Kidney glomerular epithelial cell (primary cell): ENCODE results near the gene FUT4.
"Not testable (repeated sequence)": the region's sequence is repeated elsewhere in the genome, so short reads cannot be mapped to it uniquely, and the experiment has no call there.

Experiments used
- DNase-seq: peaks from one replicate; lab custom pipeline; 2025; lab: John Stamatoyannopoulos, UW

The FUT4 gene, protein sequence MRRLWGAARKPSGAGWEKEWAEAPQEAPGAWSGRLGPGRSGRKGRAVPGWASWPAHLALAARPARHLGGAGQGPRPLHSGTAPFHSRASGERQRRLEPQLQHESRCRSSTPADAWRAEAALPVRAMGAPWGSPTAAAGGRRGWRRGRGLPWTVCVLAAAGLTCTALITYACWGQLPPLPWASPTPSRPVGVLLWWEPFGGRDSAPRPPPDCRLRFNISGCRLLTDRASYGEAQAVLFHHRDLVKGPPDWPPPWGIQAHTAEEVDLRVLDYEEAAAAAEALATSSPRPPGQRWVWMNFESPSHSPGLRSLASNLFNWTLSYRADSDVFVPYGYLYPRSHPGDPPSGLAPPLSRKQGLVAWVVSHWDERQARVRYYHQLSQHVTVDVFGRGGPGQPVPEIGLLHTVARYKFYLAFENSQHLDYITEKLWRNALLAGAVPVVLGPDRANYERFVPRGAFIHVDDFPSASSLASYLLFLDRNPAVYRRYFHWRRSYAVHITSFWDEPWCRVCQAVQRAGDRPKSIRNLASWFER

DNA sequence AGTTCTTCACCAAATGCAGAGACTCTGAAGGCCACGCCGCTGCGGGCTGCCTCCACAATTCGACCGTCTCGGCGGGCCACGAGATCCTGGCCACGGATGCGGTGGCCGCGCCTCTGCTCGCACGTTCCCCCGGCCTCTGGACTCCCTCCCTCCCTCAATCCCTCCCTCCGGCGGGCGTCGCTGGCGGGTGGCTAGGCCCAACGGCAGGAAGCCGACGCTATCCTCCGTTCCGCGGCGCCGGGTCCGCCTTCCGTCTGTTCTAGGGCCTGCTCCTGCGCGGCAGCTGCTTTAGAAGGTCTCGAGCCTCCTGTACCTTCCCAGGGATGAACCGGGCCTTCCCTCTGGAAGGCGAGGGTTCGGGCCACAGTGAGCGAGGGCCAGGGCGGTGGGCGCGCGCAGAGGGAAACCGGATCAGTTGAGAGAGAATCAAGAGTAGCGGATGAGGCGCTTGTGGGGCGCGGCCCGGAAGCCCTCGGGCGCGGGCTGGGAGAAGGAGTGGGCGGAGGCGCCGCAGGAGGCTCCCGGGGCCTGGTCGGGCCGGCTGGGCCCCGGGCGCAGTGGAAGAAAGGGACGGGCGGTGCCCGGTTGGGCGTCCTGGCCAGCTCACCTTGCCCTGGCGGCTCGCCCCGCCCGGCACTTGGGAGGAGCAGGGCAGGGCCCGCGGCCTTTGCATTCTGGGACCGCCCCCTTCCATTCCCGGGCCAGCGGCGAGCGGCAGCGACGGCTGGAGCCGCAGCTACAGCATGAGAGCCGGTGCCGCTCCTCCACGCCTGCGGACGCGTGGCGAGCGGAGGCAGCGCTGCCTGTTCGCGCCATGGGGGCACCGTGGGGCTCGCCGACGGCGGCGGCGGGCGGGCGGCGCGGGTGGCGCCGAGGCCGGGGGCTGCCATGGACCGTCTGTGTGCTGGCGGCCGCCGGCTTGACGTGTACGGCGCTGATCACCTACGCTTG, at the start of gene FUT4:
TSS of gene FUT4 (plus strand) at position 227 of the 951 bp plus-strand sequence. CDS start at position 440, 213 bp downstream.
- peak; percentile 69 for DNase-seq

DNA sequence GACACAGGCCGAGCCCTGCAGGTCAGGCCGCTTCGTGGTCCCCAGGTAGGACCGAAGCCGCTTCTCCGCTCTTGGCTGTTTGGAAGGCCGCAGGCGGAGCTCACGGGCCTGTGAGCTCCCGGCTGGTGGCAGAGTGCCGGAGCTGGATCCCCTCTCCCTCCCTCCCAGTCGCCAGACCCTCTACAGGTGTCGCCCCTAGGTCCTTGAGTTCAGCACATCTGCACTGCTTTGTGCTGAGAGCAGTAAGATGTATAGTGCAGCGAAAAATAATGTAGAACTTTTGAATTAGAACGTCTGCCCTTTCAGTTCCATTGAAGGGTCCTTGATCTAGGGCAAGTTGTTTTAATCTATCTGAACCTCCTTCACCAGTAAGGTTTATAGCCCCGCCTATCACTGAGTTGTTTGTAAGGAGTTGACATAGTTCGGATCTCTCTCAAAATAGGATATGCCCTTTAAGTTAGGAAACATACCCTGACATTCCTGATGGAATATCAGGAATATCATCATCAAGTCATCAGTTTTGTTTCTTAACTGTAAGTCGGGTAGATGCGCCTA, 49.5 kb upstream of the FUT4 start:
- peak; percentile 60 for DNase-seq

DNA sequence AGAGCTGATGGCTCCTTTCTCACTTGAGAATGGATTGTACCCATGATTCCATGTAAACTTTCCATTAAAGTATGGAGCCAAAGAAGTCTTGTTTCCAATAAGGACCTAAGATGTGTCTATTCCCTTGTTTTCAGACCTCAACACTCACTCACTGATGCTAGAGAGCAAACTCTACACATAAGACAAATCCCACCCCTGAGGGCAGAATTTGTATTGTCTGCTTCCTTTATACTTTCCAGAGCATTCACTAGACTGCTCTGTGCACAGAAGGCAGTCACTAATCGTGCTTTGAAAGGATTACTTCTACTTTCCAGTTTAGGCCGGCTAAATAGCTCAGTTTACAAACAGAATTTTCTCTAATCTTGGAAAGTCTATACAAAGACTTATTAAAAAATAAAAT, 43.5 kb upstream of the FUT4 start:
- no peak for DNase-seq

DNA sequence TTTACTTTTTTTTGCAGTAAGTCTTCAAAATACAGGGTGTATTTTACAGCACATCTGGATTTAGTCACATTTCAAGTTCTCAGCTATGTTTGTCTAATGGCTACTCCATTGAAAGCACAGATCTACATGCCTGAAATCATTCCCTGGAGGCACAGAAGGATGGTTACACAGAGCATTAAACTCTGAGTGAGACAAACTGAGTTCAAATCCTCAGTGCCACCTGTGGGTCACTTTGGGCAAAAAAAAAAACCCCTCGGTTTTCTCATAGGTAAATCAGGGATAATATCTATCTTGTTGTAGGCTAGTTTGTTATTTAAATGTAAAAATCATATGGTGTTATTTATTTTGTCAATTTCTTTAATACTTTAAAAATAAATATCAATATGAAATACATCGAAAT, 42.2 kb upstream of the FUT4 start:
- no peak for DNase-seq

DNA sequence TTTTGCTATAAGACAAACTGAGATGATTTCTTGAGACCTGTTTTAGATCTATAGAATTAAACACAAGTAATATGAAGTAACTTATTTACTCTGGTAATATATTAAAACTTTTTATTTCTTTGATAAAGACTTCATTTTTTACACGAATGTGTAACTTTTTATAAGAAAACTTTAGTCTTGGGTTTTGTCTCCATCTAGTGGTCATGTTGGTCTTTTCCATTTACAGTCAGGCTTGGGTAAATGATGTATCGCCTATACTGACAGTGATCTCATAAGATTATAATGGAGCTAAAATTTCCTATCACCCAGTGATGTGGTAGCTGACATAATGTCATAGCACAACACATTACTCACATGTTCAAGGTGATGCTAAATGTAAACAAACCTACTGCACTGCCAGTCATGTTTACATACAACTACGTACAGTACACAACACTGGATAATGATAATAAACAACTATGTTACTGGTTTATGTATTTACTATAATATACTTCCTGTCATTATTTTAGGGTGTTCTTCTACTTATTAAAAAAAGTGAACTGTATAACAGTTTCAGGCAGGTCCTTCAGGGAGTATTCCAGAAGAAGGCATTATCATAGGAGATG, 38.9 kb upstream of the FUT4 start:
- DNase-seq, result peak; percentile 32

DNA sequence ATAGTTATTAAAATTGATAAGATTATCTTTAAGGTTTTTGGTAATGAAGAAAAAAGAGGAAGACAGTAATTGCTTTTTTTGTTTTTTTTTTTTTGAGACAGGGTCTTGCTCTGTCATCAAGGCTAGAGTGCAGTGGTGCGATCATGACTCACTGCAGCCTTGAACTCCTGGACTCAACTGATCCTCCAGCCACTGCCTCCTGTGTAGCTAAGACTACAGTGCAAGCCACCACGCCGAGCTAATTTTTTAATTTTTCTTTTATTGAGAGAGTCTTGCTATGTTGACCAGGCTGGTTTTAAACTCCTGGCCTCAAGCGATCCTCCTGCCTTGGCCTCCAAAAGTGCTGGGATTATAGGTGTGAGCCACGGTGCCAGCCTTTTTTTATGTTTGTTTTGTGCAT, 37.2 kb upstream of the FUT4 start:
- DNase-seq, result not testable (repeated sequence)

DNA sequence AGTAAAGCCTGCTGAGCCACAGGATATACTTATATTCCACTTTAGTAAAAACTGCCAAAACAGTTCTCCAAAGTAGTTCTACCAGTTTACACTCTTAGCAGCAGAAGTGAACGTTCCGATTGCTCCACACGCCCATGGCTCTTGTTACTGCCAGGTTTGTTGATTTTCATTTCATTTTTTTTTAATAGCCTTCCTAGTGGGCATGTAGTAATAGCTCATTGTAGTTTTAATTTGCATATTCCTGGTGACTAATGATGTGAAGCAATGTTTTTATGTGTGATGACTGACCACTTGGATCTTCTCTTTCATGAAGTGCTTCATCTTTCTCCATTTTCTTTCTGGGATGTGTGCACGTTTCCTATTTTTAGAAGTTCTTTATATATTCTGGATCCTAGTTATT, 36.2 kb upstream of the FUT4 start:
- DNase-seq, result no peak

DNA sequence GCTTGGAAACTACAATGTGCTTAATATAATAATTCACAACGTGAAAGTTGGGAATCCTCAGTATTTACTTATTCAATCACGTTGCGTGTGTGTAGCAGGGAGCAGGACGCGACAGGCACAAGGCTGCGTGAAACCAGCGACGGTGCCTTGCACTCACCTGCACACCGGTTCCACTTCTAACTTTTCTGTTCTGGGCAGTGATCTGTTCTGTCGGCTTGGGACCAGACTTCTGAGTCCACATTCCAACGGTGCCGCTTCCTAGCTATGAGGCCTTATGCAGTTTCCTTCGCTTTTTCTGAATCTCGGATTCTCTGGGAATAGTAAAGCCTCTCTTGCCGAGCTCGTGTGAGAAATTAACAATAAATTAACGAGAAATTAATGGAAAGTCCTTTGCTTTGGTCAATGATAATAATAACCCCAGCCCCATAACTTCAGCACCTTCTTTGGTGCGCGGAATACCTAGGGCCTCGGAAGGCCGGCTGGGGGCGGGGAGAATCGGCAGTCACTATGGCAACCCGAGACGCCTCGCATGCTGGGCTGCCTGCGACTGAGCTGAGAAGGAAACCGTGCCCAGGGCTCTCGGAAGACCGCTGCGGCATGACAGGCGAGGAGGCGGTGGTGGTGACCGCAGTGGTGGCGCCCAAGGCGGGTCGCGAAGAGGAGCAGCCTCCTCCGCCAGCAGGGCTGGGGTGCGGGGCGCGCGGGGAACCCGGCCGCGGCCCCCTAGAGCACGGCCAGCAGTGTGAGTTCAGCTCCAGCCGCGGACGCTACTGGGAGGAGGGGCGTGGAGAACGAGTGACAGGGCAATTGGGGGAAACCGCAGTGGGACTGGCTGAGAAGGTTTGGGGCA, 31.6 kb upstream of the FUT4 start, which contains the start of gene C11orf97:
TSS of gene C11orf97 (plus strand) at position 530 of the 850 bp plus-strand sequence. CDS start at position 598, 68 bp downstream.
- DNase-seq, result peak; percentile 15

DNA sequence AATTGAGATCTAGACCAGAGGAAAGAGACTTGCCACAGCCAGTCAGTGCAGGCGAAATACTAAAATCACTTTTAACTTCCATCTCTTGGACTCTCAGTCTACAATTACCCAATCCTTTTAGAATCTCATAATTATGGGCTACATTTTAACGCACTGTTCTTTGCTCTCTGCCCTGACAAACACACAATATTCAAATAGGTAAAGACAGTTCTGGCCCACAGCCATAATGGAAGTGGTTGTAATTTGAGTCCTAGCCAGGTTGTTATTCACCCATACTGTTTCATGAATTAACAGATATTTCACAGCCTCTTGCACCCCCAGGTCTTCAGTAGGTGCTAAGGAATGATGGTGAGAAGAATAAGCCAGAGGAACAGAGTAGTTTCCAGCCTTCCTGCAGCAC, 30.6 kb upstream of the FUT4 start:
- DNase-seq, result no peak

DNA sequence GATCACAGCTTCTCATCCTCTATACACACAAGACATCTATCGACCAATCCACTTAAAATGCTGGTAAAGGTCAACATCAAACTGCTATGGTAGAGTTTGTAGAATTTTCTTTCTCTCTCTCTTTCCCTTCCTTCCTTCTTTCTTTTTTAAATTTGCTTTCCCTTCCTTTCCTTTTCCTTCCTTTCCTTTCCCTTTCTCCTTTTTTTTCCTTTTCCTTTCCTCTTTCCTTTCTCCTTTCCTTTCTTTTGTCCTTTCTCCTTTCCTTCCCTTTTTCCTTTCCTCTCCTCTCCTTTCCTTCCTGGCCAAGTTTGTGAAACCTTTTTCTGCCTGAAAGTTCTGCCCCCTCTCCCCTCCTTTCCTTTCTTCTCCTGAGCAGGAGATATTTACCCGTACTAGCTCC, 28.3 kb upstream of the FUT4 start:
- DNase-seq, result no peak

DNA sequence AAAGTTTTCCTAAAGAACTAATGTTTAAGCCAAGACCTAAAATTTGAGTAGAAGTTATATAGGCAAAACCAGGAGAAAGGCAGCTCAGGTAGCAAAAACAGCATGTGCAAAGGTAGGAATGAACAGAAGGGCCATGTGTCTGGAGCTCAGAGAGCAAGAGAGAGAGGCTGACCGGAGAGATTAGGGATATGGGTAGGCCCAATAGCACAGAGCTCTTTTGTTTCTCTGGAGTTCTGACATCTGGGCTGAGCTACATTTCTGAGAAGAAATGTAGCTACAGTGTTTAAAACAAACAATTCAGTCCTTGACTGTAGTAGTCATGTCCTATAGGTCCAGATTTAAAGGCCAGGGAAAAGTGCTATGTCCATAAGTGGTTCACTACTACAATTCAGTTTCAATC, 27.0 kb upstream of the FUT4 start:
- no peak for DNase-seq

DNA sequence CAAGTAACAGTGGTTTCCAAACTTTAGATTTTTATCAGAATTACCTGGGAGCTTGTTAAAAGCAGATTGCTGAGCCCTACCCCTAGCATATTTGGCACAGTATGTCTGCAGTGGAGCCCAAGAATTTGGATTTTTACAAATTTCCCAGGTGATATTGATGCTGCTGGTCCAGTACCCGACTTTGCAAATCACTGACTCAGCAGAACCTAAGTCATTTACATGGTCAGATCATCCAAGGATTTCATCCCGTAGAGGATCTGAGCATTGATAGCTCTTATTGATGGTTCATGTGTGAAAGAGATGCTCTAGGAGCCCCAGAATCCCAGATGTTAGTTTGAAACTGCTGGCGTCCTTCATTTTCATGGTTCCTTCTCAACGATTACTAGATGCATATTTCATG, 25.4 kb upstream of the FUT4 start:
- DNase-seq, result no peak

DNA sequence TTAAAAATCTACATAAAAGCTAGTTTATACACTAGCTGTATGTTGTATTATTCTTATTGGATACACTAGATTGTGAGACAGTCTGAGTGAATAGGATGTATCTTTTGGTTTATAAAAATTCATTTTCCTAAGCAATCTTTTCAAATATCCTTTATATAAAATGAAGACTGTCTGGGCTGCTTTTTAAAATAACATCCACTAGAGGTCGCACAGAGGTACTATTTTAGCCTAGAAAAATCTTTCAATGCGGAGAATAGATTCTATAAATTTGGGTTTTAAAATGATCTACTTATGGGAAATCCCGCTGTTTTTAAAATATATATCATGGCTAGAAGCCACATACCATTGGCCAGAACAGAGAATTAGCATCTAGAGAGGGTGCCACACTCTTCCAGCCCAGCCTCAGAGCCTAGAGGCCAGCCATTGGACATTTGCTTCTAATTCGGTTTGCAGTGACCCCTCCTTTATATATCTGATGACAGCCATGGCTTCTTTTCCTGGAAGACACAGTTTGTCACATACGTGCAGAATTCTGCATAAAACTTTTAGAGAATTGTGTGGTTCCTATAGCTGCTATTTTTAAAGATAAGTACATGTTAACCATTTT, 24.1 kb upstream of the FUT4 start:
- peak; percentile 45 for DNase-seq

DNA sequence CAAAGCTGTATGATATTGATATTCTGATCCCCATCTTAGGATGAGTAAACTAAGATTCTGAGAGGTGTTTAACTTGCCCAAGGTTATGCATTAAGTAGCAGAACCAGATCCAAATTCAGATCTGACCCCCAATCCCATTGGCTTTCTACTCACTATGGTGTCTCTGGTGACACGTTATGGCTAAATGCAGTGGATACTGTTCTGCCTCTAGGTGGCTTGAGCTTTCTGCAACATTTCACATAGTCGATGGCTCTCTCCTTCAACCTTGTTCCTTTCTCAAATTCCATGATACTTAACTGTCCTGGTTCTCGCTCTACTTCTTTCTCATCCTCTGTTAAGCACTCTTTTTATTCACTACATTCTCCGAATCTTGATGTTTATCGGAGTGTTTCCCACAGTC, 22.0 kb upstream of the FUT4 start:
- DNase-seq, result no peak

DNA sequence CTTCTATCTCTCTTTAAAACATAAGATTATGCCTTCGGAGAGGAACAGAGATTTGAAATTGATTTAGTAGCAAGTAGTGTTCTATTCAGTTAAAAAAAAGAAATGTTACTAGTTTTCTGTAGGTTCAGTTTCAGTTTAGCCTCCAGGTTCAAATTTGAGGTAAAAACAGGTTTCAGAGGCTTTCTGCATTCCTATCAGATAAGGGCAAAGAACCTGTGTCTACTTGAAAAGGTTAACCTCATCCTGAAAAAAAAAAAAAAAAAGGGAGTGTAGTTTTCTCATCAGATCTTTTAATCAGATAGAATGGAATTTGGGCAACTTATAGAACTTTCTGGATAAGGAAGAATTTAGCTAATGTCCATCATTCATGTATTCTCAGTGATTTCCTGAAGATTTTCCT, 19.4 kb upstream of the FUT4 start:
- no peak for DNase-seq

DNA sequence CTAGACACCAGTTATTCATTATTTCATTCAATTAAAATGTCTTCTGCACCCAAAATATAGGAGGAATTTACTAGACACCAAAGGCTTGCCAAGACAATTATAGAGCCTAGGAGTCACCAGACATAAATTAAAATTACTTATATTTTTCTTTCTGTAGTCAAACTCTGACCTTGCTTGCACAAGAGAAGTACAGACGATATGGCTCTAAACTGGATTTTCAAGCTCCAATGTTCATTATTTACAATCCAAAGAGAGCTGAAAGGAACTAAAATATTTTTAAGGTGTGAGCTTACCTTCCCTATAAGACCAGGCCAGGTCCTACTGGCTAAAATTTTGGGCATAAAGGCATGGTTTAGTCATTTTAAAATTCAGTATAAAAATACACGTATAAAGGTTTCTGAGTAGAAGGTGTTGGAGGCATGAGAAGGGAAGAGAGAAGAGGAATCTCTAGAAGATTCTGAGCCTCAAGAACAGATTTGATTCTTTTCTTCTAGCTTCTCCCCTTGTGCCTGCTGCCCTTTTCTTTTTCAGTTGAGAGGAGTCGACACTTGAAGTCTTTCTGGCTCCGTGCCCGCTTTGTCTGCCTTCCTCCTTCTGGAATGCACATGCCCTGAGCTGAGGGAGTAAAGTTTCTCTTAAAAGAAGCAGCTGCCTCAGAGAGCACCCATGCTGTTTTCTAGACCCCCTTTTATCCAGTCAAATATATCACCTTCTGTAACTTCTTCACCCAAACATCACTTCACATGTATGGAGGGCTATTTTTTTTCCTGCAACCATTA, 18.0 kb upstream of the FUT4 start:
- DNase-seq, result peak; percentile 71

DNA sequence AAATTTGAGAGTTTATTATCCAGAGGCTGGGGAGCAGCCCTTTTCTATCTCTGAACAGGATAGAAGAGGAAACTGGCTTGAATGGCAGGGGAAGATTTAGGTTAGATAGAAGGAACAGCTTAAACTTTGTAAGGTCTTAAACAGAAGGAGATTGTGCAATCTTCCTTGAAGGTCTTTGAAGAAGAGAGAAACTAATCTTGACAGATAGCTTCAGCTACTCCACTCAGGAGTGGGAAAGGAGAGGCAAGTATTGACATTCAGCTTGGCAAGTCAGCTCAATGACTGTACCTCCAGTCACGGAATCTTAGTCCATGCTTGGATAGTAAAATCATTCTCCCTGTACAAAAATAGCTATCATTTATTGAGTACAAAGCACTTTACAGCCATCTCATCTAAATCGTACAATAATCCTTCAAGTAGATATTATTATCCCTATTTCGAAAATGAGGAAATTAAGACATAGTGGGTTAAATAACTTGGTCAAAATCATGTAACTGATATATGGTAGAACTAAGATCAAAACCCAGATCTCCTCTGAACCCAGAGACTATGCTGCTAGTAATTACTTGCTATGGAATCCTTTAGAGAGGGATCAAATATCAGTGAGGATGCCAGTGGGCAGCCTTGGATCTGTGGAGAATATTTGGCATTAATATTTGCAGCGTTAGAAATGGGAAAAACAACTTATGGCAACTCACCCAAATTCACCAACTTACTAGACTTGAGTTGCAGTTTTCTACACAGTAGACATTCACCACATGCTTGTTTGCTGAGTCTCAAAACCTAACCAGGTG, 16.9 kb upstream of the FUT4 start:
- DNase-seq, result no peak

DNA sequence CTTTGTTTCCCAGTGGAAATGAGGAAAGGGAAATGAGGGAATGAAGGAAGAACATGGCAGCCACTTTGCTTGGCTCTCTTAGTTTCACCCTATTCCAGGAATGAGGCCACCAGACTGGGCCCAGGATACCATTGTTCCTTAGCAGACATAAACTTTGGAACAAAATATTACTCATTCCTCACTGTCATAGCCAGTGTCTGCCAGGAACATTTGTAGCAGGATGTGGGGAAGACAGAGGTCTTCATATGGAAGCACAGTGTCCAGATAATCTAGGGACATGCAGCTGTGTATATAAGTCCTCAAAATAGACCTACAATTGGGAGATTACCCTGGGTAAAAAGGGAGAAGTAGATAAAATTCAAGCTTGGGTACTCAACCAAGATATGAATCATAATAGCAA, 15.2 kb upstream of the FUT4 start:
- no peak for DNase-seq

DNA sequence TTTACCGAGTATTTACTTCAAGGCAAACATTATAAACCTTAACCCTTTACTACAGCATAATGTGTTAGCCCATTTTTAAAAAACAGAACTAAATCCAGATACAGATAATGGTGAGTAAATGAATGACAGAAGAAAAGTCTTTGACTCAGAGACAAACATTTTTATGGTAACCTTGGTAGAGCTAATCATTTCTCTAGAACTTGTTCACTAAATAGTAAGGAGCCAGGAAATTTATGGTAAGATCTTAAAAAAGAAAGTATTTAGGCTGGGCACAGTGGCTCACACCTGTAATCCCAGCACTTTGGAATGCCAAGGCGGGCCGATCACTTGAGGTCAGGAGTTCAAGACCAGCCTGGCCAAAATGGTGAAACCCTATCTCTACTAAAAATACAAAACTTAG, 11.5 kb upstream of the FUT4 start:
- DNase-seq, result peak; percentile 11
